VCaP (cell line): ENCODE data around the gene KIF18B.

ENCODE experiments used
- H3K27ac ChIP-seq: fragments of 450-650 bp; 2 replicates; pipeline ENCODE4 v1.5.1; 2017
- CTCF ChIP-seq: fragments of 450-650 bp; conservative IDR thresholded peaks from 2 replicates; pipeline ENCODE4 v1.5.1; 2017; ENCODE audit warnings: mild to moderate bottlenecking, moderate library complexity

KIF18B gene

GRCh38 chr17:44910231-44911106 is 37.1 kb downstream of the KIF18B start:
- H3K27ac ChIP-seq: no peak overlapping the region
- TF ChIP-seq CTCF: no peak

- H3K27ac ChIP-seq: no peak overlapping the region
- no peak for TF ChIP-seq CTCF
Observed at GRCh38 chr17:44909681-44910144, 37.9 kb downstream of the KIF18B start.

- no peak for TF ChIP-seq CTCF
- H3K27ac ChIP-seq: no peak overlapping the region
Observed at GRCh38 chr17:44908761-44909326, 38.7 kb downstream of the KIF18B start.

GRCh38 chr17:44907729-44908470 is 39.7 kb downstream of the KIF18B start:
- no peak overlapping the region for H3K27ac ChIP-seq
- TF ChIP-seq CTCF: no peak

- TF ChIP-seq CTCF: no peak
- no peak overlapping the region for H3K27ac ChIP-seq
Observed at GRCh38 chr17:44906763-44907728, 40.5 kb downstream of the KIF18B start.

GRCh38 chr17:44906010-44906646 is 41.4 kb downstream of the KIF18B start:
- no peak for TF ChIP-seq CTCF
- no peak overlapping the region for H3K27ac ChIP-seq
